LNCaP clone FGC (cell line): Measurements from ENCODE around the gene HBA1.
"Not testable (repeated sequence)": the region's sequence is repeated elsewhere in the genome, so short reads cannot be mapped to it uniquely, and the experiment has no call there.

Experiments
- DNase-seq: peaks from one replicate; pipeline ENCODE4 v3.0.0-alpha.2; 2011; ENCODE audit warnings: low read depth
- H3K4me3 ChIP-seq: 2 replicates; pipeline ENCODE4 v1.5.1; 2011; ENCODE audit warnings: mild to moderate bottlenecking, low read depth, low read length, control low read depth
- CTCF ChIP-seq: IDR thresholded peaks from 2 replicates; pipeline ENCODE4 v1.5.1; 2012; ENCODE audit warnings: mild to moderate bottlenecking; ENCODE audit not compliant: control insufficient read depth, insufficient read depth; ENCODE audit errors: extremely low read depth

The HBA1 gene

GRCh38 chr16:166375-167121 lies 9.9 kb upstream of the HBA1 start:
- no peak for TF ChIP-seq CTCF
- DNase-seq = no peak
- H3K4me3 ChIP-seq = no peak overlapping the region

GRCh38 chr16:167122-167690 lies 9.3 kb upstream of the HBA1 start:
- DNase-seq = no peak
- TF ChIP-seq CTCF = no peak
- no peak overlapping the region for H3K4me3 ChIP-seq

- DNase-seq = no peak
- no peak overlapping the region for H3K4me3 ChIP-seq
- no peak for TF ChIP-seq CTCF
Observed at GRCh38 chr16:168424-168823, 8.1 kb upstream of the HBA1 start.

- no peak for TF ChIP-seq CTCF
- H3K4me3 ChIP-seq = no peak overlapping the region
- no peak for DNase-seq
Observed at GRCh38 chr16:169014-169413, 7.5 kb upstream of the HBA1 start.

GRCh38 chr16:170088-170507 lies 6.4 kb upstream of the HBA1 start:
- not testable (repeated sequence) for DNase-seq, H3K4me3 ChIP-seq

GRCh38 chr16:170788-171187 lies 5.7 kb upstream of the HBA1 start:
- H3K4me3 ChIP-seq = no peak overlapping the region
- no peak for DNase-seq
- no peak for TF ChIP-seq CTCF

- DNase-seq, H3K4me3 ChIP-seq: not testable (repeated sequence)
Observed at GRCh38 chr16:172374-172941, 4.0 kb upstream of the HBA1 start, which contains the start of gene HBA2. Gene HBA2, plus strand, starts transcription at chr16:172876. Its CDS starts 37 bp downstream, at chr16:172913.

GRCh38 chr16:173211-173854 lies 3.1 kb upstream of the HBA1 start:
- H3K4me3 ChIP-seq, DNase-seq: not testable (repeated sequence)

- not testable (repeated sequence) for DNase-seq, H3K4me3 ChIP-seq
Observed at GRCh38 chr16:173928-174769, 2.3 kb upstream of the HBA1 start.
